Stimulated activated CD8-positive, alpha-beta memory T cell treated with anti-CD3 and anti-CD28 coated beads, Interleukin-4, amount 100 ng/mL, for 48 hours (primary cell): ENCODE results near the gene BCCIP.

Experiments
- DNase-seq: peaks from one replicate; pipeline ENCODE4 v3.0.0-alpha.2; 2020

Gene BCCIP

DNA sequence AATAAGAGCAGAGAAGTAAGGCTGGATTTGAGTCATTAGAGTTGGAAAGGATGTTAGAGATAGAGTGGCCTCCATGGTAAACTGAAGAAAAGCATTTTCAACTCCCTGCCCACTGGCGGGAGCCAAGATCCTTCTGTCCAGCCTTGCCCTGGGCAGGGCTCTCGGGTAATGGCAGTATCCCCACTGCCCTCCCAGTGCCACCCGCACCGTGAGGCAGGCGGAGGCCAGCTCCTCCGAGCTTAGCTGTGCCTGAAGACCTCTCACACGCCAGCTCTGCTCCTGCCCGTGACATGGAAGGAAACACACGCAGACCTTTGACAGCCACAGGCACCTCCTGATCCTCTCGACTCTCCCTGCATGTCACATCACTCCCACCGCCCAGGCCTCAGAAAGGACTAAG lies 22.3 kb downstream of the BCCIP start:
- no peak for DNase-seq

DNA sequence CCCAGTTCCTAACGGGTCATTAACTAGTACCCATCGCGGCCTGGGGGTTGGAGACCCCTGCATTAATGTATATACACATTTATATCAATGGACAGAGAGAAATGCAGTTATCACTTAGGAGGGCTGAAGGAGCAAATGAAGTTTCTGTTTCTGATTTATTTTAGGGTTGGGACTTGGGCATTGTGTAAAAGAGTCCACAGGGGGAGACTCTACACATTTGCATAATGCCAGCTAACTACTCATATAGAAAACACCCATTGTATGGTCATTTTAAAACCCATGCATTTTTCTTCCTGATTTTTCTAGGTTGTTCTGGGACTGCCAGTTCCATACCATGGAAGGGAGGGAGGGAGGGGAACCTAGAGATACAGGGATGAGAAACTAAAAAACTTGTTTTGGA lies 23.5 kb downstream of the BCCIP start:
- no peak for DNase-seq

GRCh38 chr10:125848371-125848770 lies 25.0 kb downstream of the BCCIP start:
- no peak for DNase-seq

DNA sequence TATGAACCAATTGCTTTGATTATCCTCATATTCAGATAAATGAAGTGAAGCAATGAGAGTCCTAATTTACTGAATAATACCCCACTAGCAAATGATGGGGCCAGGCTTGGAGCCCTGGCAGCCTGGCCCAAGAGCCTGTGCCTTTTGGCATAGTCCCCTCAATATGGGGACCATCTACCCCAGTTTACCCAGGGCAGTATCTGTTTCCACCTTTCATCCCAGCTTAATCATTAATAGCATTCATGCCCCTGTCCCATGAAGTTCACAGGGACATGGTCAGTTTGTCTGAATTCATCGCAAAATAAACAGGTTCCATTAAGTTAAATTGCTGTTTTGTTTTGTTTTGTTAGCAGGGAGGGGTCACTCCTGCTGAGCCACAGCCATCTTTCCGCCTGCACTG lies 25.5 kb downstream of the BCCIP start:
- DNase-seq = no peak

- no peak for DNase-seq
Observed at GRCh38 chr10:125849448-125849847, 26.1 kb downstream of the BCCIP start.

- no peak for DNase-seq
Observed at GRCh38 chr10:125850766-125851731, 27.7 kb downstream of the BCCIP start.

GRCh38 chr10:125852487-125852886 lies 29.1 kb downstream of the BCCIP start:
- no peak for DNase-seq

DNA sequence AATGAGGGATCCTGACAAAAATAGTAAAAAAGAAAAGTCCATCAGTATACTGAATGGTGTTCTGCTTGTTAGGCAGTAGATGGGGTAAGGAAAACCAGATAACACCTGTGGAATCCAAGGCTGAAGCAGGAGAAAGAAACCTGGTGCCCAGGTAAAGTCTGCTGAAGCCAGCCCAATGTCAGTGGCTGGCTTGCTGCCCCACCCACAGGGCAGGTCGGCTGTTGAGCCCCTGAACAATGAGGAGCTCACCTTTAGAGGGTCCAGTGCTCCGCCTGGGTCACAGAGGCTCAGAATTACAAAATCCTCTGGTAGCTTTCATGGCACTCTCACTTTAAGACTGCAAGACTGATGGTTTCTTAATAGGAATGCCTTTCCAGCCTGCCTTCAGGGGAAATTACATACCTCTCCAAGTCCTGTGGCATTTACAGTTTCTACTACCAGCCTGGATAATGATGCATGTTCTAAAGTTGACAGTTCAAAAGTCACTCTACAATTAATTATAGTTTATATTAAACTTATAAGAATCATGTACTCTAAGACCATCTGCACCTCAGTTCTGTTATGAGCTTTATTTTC lies 33.9 kb downstream of the BCCIP start:
- no peak for DNase-seq

GRCh38 chr10:125859128-125859817 lies 35.9 kb downstream of the BCCIP start:
- DNase-seq = no peak

- no peak for DNase-seq
Observed at GRCh38 chr10:125865120-125865519, 41.8 kb downstream of the BCCIP start.

- no peak for DNase-seq
Observed at GRCh38 chr10:125866421-125867029, 43.2 kb downstream of the BCCIP start.

GRCh38 chr10:125868372-125868975 lies 45.1 kb downstream of the BCCIP start:
- no peak for DNase-seq

DNA sequence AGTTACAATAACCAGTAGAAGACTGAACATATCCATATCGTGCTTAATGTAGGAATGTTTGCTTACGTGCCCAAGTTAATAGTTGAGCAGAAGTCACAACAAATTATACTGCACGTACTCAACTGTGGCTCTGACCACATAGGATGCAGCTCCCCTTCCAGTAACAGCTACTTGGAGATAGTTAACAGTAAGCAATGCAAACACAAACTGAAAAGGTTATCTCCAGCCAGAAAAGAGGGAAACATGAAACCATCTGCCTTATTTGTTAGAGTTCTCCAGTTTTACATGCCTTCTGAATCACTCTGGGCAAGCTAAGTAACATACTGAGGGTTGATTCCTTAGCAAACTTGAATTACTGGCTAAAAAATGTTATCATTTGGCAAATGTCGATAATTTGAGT lies 48.0 kb downstream of the BCCIP start:
- DNase-seq = no peak

DNA sequence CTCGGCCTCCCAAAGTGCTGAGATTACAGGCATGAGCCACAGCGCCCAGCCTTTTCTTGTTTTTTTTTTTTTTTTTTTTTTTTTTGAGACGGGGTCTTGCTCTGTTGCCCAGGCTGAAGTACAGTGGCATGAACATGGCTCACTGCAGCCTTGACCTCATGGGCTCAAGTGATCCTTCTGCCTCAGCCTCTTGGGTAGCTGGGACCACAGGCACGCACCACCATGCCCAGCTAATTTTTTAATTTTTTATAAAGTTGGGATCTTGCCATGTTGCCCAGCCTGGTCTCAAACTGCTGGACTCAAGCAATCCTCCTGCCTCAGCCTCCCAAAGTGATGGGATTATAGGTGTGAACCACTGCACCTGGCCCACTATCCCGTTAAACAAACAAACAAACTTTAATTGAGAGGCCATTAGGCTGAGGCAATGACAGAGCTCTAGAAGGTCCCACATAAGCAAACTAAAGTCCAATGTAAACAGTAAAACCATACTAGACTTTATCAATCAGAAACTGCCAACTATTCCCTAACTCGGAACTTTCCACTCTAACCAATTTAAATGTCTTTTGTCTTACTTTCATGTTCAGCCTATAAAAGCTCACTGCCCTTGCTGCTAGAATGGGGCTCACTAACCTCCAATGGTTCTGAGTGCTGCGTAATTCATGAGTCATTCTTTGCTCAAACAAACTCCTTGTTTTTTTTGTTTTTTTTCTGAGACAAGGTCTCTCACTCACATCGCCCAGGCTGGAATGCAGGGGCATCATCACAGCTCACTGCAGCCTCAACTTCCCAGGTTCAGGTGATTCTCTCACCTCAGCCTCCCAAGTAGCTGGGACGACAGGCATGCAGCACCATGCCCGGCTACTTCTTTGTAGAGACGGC lies 55.9 kb downstream of the BCCIP start:
- no peak for DNase-seq

DNA sequence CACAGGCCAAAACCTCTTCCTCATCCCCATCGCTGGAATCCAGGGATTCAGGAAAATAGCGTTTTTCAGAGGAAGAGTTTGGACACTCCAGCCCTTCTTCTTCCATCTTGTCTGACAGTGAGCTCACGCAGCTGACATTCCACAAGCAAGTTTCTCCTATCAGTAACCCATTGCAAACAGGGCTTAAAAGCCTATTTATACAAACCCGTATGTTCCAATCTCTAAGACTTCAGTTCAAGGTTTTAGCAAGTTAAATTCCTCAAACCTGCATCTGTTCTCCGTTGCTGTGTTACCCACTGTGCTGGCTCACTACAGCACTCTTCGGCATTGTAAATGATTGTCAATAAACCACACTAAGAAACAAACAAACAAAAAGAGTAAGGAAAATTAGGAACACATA lies 57.4 kb downstream of the BCCIP start:
- DNase-seq = no peak

DNA sequence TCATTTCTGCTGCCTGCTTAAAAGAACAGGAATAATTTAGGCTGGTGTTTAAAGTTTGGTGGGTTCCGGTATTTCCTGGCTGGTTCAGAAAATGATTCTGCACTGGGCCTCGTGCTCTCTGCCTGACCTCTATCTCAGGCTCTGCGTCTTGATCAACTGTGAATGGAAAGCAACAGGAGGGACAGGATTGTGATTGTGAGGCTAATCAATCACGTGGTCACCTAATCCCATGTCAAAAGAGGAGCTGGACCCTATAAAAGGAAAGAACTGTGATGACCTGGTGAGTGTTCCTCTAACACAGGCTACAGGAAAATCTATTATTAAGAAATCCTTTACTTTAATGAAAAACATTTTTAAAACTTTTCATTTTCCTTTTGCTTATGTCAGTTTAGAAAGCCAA lies 57.8 kb downstream of the BCCIP start, which contains the start of gene DHX32:
DHX32 (minus strand) TSS at position 101 of the 400 bp plus-strand sequence. CDS start 468 bp downstream, outside the sequence.
- DNase-seq = no peak

- DNase-seq = no peak
Observed at GRCh38 chr10:125882596-125882995, 59.2 kb downstream of the BCCIP start.

GRCh38 chr10:125883211-125883610 lies 59.9 kb downstream of the BCCIP start:
- no peak for DNase-seq
